Measurements from ENCODE around the gene RRP12.

Gene RRP12

GRCh38 chr10:97307866-97308780 lies 93.0 kb downstream of the RRP12 start:
- no peak for DNase-seq

GRCh38 chr10:97307441-97307840 lies 93.7 kb downstream of the RRP12 start:
- DNase-seq, result no peak

Measured in effector CD8-positive, alpha-beta T cell (primary cell).